ENCODE data around the gene EIF4H.
"Not testable (repeated sequence)": the region's sequence is repeated elsewhere in the genome, so short reads cannot be mapped to it uniquely, and the experiment has no call there.

EIF4H gene

DNA sequence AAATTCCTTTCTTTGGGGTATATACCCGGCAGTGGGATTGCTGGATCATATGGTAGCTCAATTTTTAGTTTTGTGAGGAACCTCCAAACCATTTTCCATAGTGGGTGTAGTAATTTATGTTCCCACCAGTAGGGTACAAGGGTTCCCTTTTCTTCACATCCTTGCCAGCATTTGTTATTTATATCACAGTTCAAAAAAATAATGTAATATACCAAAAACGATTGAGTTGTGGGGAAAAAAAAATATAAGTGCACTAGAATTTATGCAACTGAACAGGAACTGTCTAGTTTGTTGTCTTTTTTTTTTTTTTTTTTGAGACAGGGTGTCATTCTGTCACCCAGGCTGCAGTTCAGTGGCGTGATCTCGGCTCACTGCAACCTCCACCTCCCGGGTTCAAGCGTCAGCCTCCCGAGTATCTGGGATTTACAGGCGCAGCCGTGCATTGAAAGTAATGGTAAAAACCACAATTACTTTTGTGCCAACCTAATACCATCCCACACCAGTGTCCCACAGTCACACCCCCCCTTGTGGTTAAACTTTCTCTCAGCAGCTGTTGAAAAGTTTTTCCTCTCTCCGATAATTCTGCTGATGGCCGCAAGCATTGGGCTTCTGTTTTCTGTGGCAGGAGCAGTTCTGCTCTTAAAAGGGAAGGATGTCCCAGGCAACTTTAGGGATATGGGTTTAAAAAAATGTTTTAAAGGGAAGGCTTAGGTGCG is 28.8 kb downstream of the EIF4H start:
- peak; percentile 95 for DNase-seq

DNA sequence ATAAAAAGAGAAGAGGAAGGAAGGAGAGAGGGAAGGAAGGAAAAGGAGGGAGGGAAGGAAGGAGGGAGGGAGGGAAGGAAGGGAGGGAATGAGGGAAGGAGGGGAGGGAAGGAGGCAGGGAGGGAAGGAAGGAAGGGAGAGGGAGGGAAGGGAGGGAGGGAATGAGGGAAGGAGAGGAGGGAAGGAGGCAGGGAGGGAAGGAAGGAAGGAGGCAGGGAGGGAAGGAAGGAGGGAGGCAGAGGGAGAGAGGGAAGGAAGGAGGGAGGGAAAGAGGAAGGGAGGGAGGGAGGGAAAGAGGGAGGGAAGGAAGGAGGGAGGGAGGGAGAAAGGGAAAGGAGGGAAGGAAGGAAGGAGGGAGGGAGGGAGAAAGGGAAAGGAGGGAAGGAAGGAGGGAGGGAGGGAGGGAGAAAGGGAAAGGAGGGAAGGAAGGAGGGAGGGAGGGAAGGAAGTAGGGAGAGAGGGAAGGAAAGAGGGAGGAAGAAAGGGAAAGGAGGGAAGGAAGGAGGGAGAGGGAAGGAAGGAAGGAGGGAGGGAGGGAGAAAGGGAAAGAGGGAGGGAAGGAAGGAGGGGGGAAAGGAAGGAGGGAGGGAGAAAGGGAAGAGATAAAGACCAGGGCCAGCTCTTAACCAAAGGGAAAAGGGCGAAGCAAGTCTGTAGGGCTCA is 29.9 kb downstream of the EIF4H start:
- DNase-seq = no peak

DNA sequence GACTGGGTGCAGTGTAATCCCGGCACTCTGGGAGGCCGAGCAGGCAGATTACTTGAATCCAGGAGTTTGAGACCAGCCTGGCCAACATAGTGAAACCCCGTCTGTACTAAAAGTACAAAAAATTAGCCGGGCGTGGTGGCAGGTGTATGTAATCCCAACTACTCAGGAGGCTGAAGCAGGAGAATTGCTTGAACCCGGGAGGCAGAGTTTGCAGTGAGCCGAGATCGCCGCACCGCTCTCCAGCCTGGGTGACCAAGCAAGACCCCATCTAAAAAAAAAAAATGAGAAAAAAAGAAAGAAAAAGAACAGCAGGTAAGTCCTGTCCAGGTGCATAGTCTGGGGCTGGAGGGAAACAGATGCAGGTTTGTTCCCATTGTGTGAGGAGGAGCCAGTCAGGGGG is 31.9 kb downstream of the EIF4H start:
- DNase-seq = not testable (repeated sequence)

DNA sequence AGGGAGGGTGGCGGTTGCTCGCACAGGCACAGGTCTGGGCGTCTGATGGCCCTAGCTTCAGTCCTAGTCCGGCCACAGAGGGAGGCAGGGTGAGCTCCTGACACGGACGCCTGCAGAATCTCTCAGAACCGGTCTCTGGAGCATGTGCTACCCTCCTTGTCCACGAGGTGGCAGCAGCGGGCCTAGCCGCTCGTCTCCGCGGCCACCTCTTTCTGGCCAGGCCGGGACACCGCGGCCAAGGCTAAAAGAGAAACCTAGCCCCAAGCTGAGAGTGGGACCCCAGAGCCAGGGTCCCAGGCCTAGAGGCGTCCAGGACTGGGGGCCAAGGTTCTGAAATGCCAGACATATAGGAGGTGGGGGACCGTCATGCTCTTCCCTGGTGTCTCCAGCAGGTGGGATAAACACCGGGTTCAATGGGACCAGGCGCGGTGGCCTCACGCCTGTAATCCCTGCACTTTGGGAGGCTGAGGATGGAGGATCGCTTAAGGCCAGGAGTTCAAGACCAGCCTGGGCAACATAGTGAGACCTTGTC is 32.5 kb downstream of the EIF4H start:
- DNase-seq = peak; percentile 89

DNA sequence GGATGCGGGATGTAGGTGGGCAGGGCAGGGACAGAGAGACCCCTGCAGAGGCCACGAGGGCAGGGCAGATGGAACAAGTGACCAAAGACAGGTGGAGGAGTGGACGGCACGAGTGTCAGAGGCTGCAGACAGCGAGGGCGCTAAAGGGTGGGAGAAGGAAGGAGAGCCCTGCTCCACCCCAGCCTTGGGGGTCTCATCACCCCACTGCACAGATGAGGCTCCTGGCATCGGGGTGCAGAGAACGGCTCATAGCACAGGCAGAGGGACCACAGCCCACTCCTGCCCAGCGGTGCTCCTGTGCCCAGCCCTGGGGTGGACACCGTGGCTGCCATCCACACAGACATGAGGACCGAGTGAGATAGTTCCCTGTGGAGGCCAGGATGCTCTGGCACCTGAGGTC is 33.4 kb downstream of the EIF4H start:
- no peak for DNase-seq

DNA sequence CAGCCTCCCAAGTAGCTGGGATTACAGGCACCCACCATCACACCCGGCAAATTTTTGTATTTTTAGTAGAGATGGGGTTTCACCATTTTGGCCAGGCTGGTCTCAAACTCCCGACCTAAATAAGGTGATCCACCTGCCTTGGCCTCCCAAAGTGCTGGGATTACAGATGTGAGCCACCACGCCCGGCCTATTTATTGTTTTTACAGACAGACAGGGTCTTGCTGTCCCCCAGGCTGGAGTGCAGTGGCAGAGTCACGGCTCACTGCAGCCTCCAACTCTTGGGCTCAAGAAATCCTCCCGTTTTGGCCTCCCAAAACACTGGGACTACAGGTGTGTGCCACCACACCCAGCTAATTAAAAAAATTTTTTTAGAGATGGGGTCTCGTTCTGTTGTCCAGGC is 34.1 kb downstream of the EIF4H start:
- not testable (repeated sequence) for DNase-seq

DNA sequence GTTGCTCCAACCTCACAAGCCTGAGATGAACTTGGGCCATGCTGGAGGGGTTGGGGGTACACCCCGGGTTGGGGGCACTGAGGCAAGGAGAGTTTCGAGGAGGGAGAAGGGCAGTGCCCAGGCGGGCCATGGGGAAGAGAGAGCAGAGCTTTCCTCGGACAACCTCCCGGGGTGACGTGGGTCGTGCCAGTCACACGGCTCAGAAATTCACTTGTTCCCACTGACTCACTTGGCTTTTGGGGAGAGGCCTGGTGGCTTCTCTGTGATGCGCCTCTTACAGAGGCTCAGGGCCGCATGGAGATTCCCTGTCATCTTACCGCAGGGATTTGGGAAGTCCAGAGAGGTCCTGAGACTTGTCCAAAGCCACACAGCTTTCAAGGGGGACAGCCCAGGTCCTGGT is 38.5 kb downstream of the EIF4H start:
- DNase-seq = no peak

DNA sequence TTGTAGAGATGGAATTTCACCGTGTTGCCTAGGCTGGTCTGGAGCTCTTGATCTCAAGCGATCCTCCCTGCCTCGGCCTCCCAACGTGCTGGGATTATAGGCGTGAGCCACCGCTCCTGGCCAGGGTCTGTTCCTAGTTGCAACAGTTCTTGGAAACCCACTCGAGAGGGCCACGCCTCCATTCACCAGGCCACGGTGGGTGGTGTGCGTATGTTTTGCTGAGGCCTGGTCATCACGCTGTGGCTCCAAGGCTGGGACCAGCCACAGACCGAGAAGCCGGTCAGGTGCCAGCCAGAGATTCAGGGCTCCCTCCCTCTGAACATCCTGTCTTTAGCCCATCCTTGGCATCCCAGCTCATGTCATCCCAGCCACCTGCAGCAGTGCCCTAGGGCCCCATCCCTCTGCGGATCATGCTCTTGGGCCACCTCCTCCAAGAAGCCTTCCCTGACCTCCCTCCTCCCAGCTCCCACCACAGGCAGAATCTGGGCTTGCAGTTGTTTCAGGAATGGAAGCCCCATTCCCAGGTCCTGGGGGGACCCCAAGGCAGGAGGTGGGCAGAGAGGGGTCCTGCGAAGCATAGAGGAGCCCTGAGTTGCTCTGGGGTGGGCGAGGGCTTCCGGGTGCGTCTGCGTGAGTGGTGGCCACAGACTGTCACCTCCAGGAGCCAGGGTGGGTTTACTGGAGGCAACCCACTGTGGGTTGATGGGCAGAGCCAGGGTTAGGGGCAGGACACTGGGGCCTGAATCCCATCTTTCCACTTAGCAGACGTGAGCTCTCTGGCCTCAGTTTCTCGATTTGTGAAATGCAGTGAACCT is 40.9 kb downstream of the EIF4H start:
- no peak for DNase-seq

DNA sequence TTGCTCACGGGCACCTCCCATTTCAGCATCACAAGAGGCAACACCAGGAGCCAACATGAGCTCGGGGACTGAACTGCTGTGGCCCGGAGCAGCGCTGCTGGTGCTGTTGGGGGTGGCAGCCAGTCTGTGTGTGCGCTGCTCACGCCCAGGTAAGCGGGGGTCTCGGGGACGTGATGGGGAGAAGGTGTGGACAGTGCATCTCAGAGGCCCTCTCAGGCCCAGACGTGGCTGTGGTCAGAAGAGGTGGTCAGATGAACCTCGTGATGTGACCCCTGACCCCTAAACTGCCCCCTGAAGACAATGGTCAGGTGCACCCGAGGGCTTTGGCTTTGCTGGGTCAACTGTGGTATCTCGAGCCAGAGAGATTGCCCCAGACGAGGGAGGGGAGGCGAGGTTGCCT is 41.8 kb downstream of the EIF4H start:
- no peak for DNase-seq

DNA sequence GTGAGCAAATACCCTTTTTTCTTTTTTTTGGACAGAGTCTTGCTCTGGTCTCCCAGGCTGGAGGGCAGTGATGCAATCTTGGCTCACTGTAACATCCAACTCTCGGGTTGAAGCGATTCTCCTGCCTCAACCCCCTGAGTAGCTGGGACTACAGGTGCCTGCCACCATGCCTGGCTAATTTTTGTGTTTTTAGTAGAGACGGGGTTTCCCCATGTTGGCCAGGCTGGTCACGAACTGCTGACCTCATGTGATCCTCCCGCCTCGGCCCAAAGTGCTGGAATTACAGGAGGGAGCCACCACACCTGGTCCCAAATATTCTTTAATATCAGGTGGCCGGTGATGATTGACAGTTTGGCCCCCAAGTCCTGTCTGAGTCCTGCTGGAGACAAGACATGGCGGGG is 42.2 kb downstream of the EIF4H start:
- no peak for DNase-seq

DNA sequence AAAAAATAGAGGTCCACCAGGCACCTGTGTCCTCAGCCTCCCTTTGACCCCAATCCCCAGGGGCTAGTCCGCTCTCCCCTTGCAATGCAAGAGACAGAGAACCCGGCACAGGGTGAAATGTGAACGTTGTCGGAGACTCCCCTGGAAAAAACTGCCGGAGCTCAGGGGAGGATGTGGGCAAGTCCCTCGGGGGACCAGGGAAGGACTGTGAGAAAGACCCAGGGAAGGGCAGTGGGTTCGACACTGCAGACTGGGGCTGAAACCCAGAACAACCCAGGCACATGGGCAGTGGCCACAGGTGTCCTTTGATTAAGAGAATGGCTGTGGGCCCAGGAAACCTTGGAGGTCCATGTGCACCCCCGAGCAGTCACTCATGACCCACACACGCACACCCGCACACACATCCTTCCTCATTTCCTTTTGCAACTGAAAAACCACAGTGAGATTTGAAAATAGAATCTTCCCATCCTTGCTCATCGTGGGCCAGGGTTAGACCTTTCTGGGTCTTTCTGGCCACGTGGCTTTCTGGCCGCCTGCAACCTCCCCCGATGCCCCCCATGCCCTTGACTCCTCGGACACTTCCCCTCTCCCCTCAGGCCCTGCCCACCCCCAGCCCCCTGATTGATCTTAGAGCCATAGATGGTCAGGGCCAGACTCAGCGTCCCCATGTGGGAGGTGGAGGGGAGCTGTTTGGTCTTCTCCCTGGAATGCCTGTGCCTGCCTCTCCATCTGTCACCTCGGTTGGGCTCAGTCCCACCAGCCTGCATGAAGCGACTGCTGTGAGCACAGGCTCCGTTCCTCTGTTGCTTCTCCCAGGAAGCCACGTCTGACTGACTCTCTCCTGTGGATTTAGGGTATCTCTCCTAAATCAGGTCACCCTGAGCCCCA is 43.5 kb downstream of the EIF4H start:
- DNase-seq = peak; percentile 92

DNA sequence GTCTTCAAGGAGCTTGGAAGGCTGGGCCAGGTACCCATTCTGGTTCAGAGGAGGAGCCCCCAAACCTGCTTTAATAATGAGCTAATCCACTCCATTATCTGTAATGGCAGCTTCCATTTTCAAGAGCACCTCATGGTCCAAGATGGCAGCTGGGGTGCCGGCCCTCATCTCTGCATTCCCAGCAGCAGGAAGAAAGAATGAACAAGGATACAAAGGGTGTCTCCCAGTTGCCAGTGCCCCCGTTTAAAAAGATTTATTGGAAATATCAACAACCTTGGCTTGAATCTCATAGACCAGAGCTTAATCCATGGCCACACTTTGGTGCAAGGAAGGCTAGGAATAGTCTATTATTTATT is 44.2 kb downstream of the EIF4H start:
- DNase-seq = no peak

DNA sequence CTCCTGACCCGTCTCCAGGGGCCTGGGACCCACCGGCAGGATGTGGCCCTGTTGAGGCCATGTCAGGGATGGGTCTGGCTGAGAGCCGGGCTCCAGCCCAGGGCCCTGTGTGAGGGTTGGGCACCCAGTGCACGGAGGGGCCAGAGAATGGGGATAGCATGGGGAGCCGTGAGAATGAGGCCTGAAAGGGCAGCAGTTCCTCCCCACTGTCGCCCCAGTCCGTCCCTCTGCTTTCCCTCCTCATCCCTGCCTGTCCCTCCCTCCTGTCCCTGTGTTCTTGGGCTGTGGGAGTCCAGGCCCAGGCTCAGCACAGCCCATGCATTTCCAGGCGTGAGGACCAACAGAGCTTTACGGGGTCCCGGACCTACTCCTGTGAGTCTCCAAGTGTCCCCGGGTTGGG is 45.3 kb downstream of the EIF4H start:
- no peak for DNase-seq

DNA sequence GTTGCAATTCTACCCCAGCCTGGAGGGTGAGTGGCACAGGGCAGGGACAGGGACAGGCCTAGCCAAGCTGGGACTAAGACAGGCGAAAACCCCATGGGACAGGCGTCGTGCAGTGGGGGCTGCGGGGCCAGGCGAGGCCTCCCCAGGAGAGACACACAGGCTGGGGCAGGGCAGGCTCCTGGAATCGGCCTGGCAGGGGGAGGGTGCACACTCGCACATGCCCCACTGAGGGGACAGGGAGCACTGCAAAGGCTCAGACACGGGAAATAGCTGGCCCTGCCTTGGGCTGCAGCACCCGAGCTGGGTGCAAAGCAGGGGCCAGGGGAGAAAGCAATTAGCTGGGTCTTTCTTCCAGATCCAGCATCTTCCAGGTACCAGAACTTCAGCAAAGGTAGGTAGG is 46.1 kb downstream of the EIF4H start:
- DNase-seq = no peak

DNA sequence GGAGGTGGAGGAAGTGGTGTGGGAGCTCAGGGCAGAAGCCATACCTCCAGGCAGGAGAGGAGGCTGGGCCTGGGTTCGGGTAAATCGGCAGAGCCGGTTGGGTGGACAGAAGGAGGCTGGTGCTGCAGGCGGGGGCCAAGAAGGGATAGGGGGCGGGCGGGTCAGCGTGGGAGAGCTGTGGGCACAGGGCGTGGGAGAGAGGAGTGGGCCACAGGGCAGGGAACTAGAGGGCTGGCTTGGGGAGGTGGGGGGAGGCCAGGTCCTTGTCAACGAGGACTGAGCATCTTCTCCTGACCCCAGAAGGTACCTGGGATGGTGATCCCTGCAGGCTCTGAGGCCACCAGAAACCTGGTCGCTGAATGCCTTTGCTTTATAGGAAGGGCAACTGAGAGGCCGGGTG is 47.6 kb downstream of the EIF4H start:
- no peak for DNase-seq

DNA sequence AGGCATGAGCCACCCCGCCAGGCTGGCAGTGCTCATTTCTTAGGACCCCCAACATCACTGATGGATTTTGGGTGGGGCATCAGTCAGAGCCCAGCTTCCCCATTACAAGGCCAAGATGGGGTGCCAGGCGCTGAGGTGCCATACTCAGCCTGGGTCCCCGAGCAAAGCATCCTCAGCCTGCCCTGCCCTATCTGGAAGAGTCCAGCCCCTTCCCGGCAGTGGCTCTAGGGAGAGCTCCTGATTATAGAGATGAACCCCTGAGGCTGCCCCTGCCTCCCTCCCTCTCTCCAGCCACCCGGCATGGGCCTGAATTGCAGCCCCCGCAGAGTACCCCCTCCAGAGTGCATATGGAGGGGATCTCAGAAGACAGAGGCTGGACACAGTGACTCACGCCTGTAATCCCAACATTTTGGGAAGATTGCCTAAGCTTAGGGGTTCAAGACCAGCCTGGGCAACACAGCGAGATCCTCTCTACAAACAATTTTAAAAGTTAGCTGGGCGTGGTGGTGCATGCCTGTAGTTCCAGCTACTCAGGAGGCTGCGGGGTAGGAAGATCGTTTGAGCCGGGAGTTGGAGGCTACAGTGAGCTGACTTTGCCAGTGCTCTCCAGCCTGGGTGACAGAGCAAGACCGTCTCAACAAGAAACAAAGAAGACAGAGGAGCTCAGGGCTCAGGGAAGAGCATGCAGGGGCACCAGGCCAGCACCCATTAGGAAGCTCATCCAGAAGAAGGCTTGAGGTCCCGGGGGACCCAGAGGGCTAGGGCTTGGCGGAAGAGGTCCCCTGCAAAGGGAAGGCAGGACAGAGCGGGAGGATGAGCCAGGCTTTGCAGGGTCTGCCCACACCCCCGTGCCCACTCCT is 48.9 kb downstream of the EIF4H start:
- DNase-seq = no peak

DNA sequence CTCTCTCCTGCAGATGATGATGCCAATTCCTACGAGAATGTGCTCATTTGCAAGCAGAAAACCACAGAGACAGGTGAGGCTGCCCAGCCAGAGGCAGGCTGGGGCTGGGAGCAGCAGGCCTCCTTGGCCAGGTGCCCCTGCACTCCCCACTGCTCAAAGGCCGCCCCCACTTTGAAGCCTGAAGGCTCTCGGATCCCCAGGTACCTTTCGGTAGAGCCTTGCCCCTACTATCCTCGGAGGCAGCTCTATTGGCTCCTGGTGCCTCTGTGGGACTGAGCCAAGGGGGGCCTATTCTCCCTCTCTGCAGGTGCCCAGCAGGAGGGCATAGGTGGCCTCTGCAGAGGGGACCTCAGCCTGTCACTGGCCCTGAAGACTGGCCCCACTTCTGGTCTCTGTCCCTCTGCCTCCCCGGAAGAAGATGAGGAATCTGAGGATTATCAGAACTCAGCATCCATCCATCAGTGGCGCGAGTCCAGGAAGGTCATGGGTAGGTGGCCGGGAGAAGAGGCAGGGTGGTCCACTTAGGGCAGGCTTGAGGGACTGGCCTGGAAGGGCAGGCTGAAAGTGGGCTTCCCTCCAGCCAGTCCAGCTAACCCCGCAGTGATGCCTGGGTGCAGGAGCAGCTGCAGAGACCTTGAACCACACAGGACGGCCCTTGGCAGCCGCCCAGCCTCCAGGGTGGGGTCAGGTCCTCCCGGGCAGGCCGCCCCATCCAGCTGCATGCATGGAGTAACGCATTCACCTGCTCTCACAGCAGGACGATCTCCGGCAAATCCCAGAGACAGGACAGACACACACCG is 49.8 kb downstream of the EIF4H start:
- no peak for DNase-seq

DNA sequence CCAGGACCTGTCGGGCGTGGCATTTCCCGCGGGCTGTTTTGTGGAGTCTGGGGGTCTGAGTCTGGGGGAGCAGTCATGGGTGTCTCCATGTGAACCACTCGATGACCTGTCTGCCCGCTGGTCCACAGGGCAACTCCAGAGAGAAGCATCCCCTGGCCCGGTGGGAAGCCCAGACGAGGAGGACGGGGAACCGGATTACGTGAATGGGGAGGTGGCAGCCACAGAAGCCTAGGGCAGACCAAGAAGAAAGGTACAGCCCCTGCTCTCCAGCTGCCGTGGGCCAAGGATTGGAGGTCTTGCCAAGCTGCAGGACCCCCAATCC is 50.3 kb downstream of the EIF4H start:
- no peak for DNase-seq

DNA sequence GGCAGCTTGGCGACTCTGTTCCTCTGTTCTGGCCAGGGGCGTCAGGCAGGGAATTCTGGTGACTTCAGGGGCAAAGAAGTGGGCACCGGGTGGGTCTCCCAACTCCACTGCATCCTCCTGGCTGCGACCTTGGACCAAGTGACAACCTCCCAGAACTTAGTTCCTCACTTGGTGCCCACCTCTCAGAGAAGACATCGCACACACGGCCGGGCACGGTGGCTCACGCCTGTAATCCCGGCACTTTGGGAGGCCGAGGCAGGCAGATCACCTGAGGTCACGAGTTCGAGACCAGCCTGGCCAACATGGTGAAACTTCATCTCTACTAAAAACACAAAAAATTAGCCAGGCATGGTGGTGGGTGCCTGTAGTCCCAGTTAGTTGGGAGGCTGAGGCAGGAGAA is 50.8 kb downstream of the EIF4H start:
- not testable (repeated sequence) for DNase-seq

DNA sequence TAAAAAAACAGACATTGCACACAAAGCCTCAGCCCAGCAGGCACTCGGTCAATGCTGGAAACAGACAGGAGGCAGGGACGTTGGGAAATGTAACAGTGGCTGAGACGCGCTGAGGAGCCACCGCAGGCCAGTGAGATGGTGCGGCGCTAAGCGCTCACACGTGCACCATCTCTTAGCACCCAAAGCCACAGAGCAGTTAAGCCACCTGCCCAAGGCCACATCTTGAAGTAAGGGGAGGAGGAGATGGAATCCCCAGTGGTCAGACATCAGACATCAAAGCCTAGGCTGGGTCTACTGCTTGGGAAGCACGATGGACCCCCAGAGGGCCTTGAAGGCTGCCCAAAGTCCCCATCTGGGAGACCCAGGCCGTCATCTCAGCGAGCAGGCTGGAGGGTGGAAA is 51.2 kb downstream of the EIF4H start:
- DNase-seq = no peak

DNA sequence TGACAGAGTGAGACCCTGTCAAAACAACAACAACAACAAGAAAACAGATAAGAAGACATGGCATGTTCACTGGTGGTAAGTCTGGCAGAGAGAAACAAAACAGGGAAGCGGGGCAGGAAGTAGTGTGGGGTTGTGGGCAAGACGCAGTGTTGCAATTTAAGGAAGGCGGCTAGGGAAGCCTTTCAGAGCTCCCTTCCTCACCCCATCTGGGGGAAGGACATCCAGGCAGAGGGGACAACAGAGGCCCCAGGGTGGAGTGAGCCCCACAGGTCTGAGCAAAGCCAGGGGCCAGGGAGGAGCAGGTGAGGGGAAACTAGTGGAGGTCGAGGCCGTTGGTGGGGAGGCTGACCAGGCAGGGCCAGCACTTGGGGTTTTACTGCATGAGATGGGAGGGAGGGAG is 52.5 kb downstream of the EIF4H start:
- peak; percentile 82 for DNase-seq
